Caco-2 (cell line): Measurements from ENCODE around the gene KLHL24. TPM values are rescaled to one million over a fixed set of nuclear protein-coding genes. Genes with fewer than 3 reads are reported as not detected.

ENCODE experiments used
- BruUV-seq: library from RNA; stranded (reverse); fragments of 400-500 nt; replicated peaks from 2 replicates; lab custom pipeline; 2021; lab: Mats Ljungman, UMichigan
- CTCF ChIA-PET: fragments of 300-600 bp; sonication (Branson Sonifier 250); formaldehyde crosslinking; loops from one replicate; lab custom pipeline; 2022; ENCODE audit warnings: antibody characterized with exemption; lab: Charles Lee
- POLR2A ChIA-PET: fragments of 300-600 bp; sonication (Branson Sonifier 250); formaldehyde crosslinking; loops from one replicate; lab custom pipeline; 2022; ENCODE audit warnings: antibody characterized with exemption; lab: Charles Lee
- DNase-seq, 2 experiments: peaks; one replicate each; pipeline versions ENCODE4 v3.0.0 to v3.0.0-alpha.2; 2020 to 2022
- H3K27me3 ChIP-seq: replicated peaks from 2 replicates; pipeline ENCODE4 v1.6.0; 2011; ENCODE audit warnings: low read length; ENCODE audit not compliant: control insufficient read depth, insufficient read depth
- H3K36me3 ChIP-seq: 2 replicates; pipeline ENCODE4 v1.5.1; 2011; ENCODE audit warnings: low read length; ENCODE audit not compliant: control insufficient read depth, insufficient read depth
- H3K4me1 ChIP-seq: fragments of 250-450 bp; sonication (Bioruptor Pico); 2 replicates; pipeline ENCODE4 v1.5.1; 2020; ENCODE audit warnings: mild to moderate bottlenecking
- H3K4me3 ChIP-seq: 2 replicates; pipeline ENCODE4 v1.5.1; 2011; ENCODE audit warnings: low read depth, mild to moderate bottlenecking, control low read depth, low read length
- H3K9me3 ChIP-seq: fragments of 250-450 bp; sonication (Bioruptor Pico); 2 replicates; pipeline ENCODE4 v1.5.1; 2020; ENCODE audit warnings: mild to moderate bottlenecking, moderate library complexity
- H3K27ac Mint-ChIP-seq: one replicate; pipeline ENCODE4 v1.8.0; 2022; ENCODE audit warnings: mixed read lengths; ENCODE audit not compliant: unreplicated experiment
- H3K27me3 Mint-ChIP-seq: one replicate; pipeline ENCODE4 v1.8.0; 2022; ENCODE audit warnings: mixed read lengths; ENCODE audit not compliant: insufficient read depth, unreplicated experiment
- H3K36me3 Mint-ChIP-seq: one replicate; pipeline ENCODE4 v1.8.0; 2022; ENCODE audit warnings: mild to moderate bottlenecking, mixed read lengths; ENCODE audit not compliant: insufficient read depth, unreplicated experiment
- H3K4me1 Mint-ChIP-seq: one replicate; pipeline ENCODE4 v1.8.0; 2022; ENCODE audit warnings: low read depth, mixed read lengths; ENCODE audit not compliant: unreplicated experiment
- H3K4me3 Mint-ChIP-seq: one replicate; pipeline ENCODE4 v1.8.0; 2022; ENCODE audit warnings: mild to moderate bottlenecking, moderate library complexity, mixed read lengths; ENCODE audit not compliant: unreplicated experiment
- H3K9me3 Mint-ChIP-seq: one replicate; pipeline ENCODE4 v1.8.0; 2022; ENCODE audit warnings: mixed read lengths; ENCODE audit not compliant: unreplicated experiment
- CTCF ChIP-seq, 2 experiments: fragments of 200-600 bp in 1 of 2; IDR thresholded peaks; 1 replicate in 1 of 2; 2 replicates in 1 of 2; pipeline versions ENCODE4 v1.5.1 to v1.8.0; 2011 to 2022; ENCODE audit warnings: antibody characterized with exemption in 1 of 2, control low read depth in 1 of 2, inconsistent platforms in 1 of 2, low read depth in 1 of 2, low read length in 1 of 2, mild to moderate bottlenecking in 1 of 2, moderate library complexity in 1 of 2; ENCODE audit not compliant: insufficient read depth in 1 of 2, severe bottlenecking in 1 of 2, unreplicated experiment in 1 of 2
- intact Hi-C: fragments of 100-400 bp; cut with micrococcal nuclease; formaldehyde crosslinking; loops from one replicate; pipeline ENCODE4 v1.10.0; 2022; ENCODE audit not compliant: unreplicated experiment
- total RNA-seq: library from RNA; stranded (reverse); gene quantifications from 2 replicates; pipeline ENCODE4 v1.2.3, GENCODE V29; 2022

KLHL24 gene
- total RNA-seq, 1 experiment from 2014 or later = 17.6 TPM

DNA sequence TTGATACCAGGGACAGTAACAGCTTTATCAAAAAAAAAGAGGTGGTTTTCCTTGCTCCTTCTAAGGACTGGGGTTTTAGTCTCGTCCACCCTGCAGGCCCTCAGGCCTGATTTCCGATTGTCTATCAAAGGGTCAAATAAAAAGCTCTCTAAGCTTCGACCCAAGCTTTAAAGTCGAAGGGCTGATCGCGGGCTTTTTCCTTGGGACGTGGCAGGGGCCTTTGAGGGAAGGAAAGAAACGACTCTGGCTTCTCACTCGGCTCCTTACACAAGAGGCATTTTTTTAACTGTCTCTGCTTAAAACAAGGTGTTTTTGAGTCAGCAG, 354 bp upstream of the KLHL24 start:
- H3K36me3 ChIP-seq = no peaks in the 10 kb centered on the region
- intact Hi-C loops = loop anchor here (5.0 kb wide), 2 partner anchors 132 to 168 kb away; no protein-coding TSS in a partner anchor
- Mint-ChIP-seq H3K9me3 (no peaks in the 10 kb centered on the region), H3K4me3 (peak overlapping the region; percentile 82), H3K27me3 (no peaks in the 10 kb centered on the region), H3K36me3 (peaks cover 19% of the 10 kb centered on the region), H3K4me1 (peaks cover under 1% of the 10 kb centered on the region), H3K27ac (peak overlapping the region; percentile 53)
- no peak for DNase-seq
- H3K9me3 ChIP-seq = no peaks in the 10 kb centered on the region
- no peaks in the 10 kb centered on the region for H3K4me1 ChIP-seq
- CTCF ChIA-PET = interaction anchor here (1.0 to 1.5 kb wide), 2 partner anchors 132 kb away, joined by 3 to 4 read pairs; no protein-coding TSS in a partner anchor
- no peak for TF ChIP-seq CTCF (IDR thresholded peaks at IDR 0.05; ENCODE audit: insufficient read depth in 1 of 2, low read depth in 1 of 2, low read length in 1 of 2, severe bottlenecking in 1 of 2, unreplicated experiment in 1 of 2)
- POLR2A ChIA-PET = no interaction called here
- TSS peak; percentile 32 for BruUV-seq
- no peaks in the 10 kb centered on the region for H3K27me3 ChIP-seq
- peak overlapping the region; percentile 100 for H3K4me3 ChIP-seq

GRCh38 chr3:183636221-183637105, 1.0 kb downstream of the KLHL24 start:
- no TSS peak for BruUV-seq
- CTCF ChIA-PET = interaction anchor here (0.8 to 1.3 kb wide), 2 partner anchors 61 to 131 kb away, joined by 4 to 5 read pairs; partner anchors contain the start of gene YEATS2
- no peaks in the 10 kb centered on the region for H3K4me1 ChIP-seq

More at GRCh38 chr3:183636221-183637105, 1.0 kb downstream of the KLHL24 start:
- H3K4me1 Mint-ChIP-seq = no peaks in the 10 kb centered on the region
- peaks cover 19% of the 10 kb centered on the region for H3K36me3 Mint-ChIP-seq
- peak overlapping the region; percentile 82 for H3K4me3 Mint-ChIP-seq
- no peaks in the 10 kb centered on the region for H3K36me3 ChIP-seq
- DNase-seq = peak; percentile 96 to 97
- POLR2A ChIA-PET = interaction anchor here (0.6 to 1.9 kb wide), 4 partner anchors 10 to 582 kb away, joined by 3 to 9 read pairs (median 4); partner anchors contain the start of gene YEATS2
- H3K27ac Mint-ChIP-seq = peak overlapping the region; percentile 84
- H3K9me3 ChIP-seq = no peaks in the 10 kb centered on the region
- H3K27me3 ChIP-seq = no peaks in the 10 kb centered on the region
- H3K9me3 Mint-ChIP-seq = no peaks in the 10 kb centered on the region
- H3K27me3 Mint-ChIP-seq = no peaks in the 10 kb centered on the region
- intact Hi-C loops = loop anchor here (2.0 to 5.0 kb wide), 4 partner anchors 62 to 169 kb away; no protein-coding TSS in a partner anchor
- no peak for TF ChIP-seq CTCF (IDR thresholded peaks at IDR 0.05; ENCODE audit: insufficient read depth in 1 of 2, low read depth in 1 of 2, low read length in 1 of 2, severe bottlenecking in 1 of 2, unreplicated experiment in 1 of 2)
- peak overlapping the region; percentile 100 for H3K4me3 ChIP-seq
